COLO668 (cell line): ENCODE results near the gene BTBD19.
"Not testable (repeated sequence)": the region's sequence is repeated elsewhere in the genome, so short reads cannot be mapped to it uniquely, and the experiment has no call there.

ENCODE experiments used
- DNase-seq: peaks from one replicate; lab custom pipeline; 2025; ENCODE audit not compliant: unreplicated experiment; lab: John Stamatoyannopoulos, UW

BTBD19 gene

GRCh38 chr1:44807364-44808062, 810 bp upstream of the BTBD19 start:
- DNase-seq, result peak; percentile 97

DNA sequence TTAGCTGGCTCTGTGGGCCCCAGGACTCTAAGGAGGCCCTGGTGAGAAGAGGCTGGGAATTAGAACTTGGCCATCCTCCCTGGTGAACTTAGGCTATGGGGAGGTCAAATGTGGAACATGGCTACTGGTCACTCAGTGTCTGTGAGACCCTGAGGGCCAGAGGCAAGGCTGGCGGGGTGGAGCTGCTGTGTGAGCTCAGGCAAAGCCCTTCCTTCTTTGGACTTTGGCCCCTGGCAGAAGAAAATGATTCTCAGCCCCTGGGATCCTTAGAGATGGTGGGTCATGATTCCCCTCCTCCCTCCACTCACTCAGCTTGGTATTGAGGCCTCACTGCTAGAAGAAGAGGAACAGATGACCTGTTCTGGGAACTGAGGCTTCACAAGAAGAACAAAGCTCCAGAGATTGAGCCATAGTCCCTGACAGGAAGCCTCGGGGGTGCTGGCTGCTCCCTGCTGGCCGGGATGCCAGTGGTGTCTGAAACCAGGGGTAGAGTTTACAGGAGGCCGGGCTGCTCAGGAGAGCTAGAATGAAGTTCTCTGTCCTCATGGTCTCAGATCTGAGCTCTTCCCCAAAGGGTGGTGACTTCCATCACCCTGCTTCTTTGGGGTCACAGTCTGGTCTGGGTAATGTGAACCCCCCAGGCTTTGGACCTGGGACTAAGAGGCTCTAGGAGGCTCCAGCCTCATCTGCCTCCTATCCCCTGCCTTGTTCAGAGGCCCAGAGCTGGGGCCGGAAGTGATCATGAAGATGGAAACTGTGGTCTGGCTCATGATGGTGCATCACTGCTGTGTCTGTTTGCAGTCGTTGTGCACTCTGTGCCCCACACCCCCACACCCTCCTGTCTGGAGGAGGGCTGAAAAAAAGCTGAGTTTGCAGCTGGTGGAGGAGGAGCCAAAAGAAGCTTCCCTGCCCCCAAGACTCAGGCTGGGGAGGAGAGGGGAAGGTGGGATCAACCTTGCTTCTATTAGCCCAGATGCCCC, 905 bp downstream of the BTBD19 start:
- no peak for DNase-seq

DNA sequence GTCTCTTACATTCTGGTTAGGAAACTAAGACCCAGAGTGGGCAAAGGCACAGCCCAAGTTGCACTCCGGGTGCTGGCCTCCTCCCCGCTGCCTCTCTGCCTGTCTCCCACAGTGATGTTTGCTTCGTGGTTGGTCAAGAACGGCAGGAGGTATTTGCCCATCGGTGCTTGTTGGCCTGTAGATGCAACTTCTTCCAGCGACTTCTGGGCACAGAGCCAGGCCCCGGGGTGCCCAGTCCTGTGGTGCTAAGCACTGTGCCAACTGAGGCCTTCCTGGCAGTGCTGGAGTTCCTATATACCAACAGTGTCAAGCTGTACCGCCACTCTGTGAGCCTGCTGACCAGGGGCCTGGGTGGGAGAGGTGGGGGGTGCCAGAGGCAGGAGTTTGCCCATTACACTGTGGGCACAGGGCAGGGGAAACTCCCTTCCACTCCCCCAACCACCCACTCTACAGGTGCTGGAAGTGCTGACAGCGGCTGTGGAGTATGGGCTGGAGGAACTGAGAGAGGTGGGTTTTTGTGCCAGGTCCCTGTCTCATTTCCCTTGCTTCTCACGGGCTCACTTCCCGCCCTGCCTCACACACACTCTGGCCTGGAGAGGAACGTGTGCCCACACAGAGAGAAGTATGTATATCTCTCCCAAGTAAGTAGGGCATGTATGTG, 1.9 kb downstream of the BTBD19 start:
- DNase-seq, result no peak

DNA sequence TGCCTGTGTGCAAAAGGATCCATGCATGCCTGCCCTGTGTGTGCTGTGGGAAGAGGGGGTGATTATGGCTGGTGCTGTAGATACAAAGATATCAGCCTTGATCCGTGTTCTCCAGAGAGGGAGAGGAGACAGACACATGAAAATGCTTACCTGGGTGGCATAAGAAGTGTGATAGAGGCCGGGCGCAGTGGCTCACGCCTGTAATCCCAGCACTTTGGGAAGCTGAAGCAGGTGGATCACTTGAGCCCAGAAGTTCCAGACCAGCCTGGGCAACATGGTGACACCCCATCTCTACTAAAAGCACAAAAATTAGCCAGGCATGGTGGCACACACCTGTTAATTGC, 2.4 kb downstream of the BTBD19 start:
- not testable (repeated sequence) for DNase-seq

GRCh38 chr1:44811234-44811633, 2.9 kb downstream of the BTBD19 start:
- no peak for DNase-seq

- DNase-seq, result peak; percentile 80
Observed at GRCh38 chr1:44812822-44813543, 4.7 kb downstream of the BTBD19 start.

GRCh38 chr1:44815926-44816325, 7.6 kb downstream of the BTBD19 start:
- not testable (repeated sequence) for DNase-seq

DNA sequence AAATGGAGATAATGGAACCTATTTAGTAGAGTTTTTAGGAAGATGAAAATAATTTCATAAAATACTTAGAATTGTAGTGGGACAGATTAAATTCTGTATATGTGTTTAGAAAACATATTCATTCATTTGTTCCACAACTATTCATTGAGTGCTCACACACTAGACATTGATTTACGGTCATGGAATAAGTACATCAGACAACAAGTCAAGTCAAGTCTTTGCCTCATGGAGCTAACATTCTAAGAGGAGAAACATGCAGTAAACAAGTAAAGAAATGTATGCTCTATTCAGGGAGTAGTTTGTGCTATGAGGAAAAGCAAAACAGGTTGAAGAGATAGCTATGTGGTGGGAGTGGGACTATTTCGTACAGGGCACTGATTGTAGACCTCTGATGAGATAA, 9.0 kb downstream of the BTBD19 start:
- DNase-seq, result no peak

GRCh38 chr1:44817771-44818495, 9.6 kb downstream of the BTBD19 start:
- DNase-seq, result no peak

DNA sequence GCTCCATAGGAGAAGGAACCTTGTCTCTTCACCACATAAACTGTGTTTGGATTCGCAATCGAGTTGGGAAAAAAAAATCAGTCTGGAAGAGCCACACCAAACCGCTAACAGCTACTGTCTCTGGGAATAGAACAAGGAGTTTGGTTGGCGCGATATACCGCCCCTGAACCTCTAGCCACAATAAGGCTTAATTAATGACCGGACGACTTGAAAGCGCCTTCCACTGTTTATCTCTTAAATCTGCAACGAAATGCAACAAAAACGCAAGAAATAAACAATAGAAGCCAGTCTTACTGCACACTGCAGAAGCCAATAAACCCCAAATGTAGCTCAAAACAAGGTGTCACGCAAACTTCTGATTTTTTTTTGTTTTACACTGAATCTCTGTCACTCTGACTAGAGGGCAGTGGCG, 10.9 kb downstream of the BTBD19 start:
- DNase-seq, result no peak

- DNase-seq, result peak; percentile 85
Observed at GRCh38 chr1:44819608-44820327, 11.4 kb downstream of the BTBD19 start.

- DNase-seq, result no peak
Observed at GRCh38 chr1:44820328-44821239, 12.3 kb downstream of the BTBD19 start.

DNA sequence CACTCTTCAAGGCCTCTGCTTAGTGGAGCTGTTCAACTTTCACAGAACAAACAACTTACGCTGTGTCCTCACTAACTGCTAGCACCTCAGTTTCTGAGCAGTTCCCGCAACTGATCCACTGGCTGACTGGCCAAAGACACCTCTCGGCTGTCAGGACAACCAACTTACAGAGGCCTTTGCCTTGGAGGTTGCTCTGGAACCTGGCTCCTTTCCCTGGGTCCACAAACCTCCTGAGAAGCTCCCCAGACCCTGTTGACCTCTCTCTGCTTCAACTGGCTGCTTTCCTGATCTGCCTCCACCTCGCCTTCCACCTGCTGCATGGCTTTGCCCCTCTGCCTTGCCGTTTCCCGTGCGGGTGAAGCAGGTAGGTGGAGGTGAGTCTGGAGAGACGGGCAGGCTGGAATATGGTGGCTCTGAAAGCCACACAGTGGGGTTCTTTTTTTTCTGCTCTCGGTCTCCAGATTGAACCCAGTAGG, 13.0 kb downstream of the BTBD19 start:
- DNase-seq, result no peak

DNA sequence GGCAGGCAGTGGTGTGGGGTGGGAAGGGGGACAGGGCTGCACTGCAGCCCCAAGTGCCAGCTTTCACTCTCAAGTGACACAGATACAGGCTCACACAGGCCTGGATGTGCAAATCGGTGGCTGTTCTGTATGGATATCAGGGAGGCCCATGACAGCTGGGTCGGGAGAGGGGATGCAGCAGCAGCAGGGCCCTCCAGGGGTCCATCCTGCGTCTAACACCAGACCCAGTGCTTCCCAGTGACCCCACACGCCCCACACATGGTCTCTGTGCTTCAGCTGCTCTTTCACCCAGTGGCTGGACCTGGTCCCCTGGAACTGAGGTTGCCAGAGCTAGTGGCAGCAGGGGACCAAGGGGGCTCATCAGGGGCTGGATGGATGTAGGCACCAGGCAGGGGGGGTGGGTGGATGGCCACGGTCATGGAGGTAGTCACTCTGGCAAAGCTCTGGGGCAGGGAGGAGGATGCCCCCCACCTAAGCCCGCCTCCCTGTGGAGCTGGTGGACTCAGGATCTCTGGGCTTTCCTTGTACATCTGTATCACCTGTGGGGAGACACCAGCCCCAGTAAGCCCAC, 13.9 kb downstream of the BTBD19 start:
- no peak for DNase-seq

DNA sequence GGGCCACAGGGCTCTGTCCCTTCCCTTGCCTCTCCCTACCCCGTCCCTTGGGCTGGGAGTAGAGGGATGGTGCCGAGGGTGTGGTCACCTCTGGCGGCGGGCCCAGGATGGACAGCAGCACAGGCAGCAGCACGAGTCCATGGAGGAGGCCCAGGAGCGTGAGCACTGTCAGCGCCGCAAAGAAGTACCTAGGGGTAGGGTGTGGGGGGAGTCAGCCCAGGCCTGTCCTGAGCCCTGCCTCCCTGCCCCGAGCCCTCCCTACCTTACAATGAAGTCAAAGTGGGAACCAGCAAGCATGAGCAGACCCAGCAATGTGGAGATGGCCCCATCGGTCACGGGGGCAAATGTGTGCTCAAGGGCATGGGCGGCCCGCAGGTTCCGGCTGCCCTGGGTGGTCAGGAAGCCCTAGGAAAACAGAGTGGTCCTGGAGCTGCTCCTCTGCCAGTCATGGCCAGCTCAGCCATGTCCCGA, 14.7 kb downstream of the BTBD19 start:
- no peak for DNase-seq

- DNase-seq, result not testable (repeated sequence)
Observed at GRCh38 chr1:44824392-44824791, 16.1 kb downstream of the BTBD19 start.

DNA sequence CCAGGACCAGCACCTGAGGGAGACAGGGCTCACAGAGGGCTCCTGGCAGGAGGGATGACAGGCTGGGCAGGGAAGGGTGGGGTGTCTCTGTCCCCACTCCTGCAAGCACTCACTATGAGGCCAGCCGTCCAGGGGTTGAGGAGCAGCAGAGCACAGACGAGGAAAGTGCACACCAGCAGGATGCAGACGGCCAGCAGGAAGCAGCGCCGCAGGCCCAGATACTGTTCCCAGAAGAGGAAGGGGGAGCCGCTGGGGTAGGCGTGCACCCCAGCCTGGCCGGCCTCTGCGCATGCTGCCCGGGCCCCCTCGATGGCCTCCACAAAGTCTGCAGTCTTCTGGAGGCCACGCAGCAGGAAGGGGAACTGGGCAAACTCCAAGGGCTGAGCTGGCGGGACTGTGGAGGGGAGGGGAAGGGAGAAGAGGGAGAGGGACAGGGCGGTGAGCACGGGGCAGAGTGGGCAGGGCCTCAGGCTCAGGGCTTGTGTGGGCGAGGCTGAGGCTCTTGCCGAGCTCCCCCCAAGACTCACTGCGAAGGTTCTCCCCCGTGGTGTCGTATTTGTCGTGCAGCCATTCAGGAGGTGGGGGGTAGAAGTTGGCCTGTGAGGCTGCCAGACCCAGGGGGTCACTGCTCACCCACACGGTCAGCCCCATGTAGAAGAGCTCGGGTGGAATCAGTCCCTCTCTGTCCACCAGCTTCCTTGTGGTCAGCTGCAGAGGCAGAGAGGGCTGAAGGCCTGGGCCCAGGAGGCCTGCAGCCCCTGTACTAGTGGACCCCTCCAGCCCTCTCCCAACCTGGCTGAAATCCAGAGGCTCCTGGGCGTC, 18.3 kb downstream of the BTBD19 start:
- DNase-seq, result no peak
